Thyroid gland (tissue), 4 donors: ENCODE measurements around the gene CTDSPL.

Experiments
- POLR2A ChIP-seq, 2 donors: fragments of 450-650 bp; IDR thresholded peaks; one replicate each; pipeline ENCODE4 v1.6.1; 2017; ENCODE audit warnings: antibody characterized with exemption in 2 of 2, mild to moderate bottlenecking in 2 of 2, moderate library complexity in 1 of 2
- TF ChIP-seq, protein P1 (sequence below), 6 experiments: fragments of 200-600 bp in 3 of 6; fragments of 450-650 bp in 3 of 6; sonication (generic) in 3 of 6; IDR thresholded peaks; one replicate each; pipeline ENCODE4 v1.5.1; 2016 to 2019; ENCODE audit warnings: antibody characterized with exemption in 6 of 6, mild to moderate bottlenecking in 2 of 6, inconsistent platforms in 1 of 6, moderate library complexity in 1 of 6

GRCh38 chr3:37980462-37981347, 119.0 kb downstream of the CTDSPL start:
- TF ChIP-seq, protein P1, sequence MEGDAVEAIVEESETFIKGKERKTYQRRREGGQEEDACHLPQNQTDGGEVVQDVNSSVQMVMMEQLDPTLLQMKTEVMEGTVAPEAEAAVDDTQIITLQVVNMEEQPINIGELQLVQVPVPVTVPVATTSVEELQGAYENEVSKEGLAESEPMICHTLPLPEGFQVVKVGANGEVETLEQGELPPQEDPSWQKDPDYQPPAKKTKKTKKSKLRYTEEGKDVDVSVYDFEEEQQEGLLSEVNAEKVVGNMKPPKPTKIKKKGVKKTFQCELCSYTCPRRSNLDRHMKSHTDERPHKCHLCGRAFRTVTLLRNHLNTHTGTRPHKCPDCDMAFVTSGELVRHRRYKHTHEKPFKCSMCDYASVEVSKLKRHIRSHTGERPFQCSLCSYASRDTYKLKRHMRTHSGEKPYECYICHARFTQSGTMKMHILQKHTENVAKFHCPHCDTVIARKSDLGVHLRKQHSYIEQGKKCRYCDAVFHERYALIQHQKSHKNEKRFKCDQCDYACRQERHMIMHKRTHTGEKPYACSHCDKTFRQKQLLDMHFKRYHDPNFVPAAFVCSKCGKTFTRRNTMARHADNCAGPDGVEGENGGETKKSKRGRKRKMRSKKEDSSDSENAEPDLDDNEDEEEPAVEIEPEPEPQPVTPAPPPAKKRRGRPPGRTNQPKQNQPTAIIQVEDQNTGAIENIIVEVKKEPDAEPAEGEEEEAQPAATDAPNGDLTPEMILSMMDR (IDR thresholded peaks at IDR 0.05): no peak
- TF ChIP-seq POLR2A (IDR thresholded peaks at IDR 0.05): no peak
